HCT116 (cell line): ENCODE data around the gene HES5. TPM values are rescaled to one million over a fixed set of nuclear protein-coding genes. Genes with fewer than 3 reads are reported as not detected.

ENCODE experiments used
- ATAC-seq: fragments of 200-7000 bp; cut with Tn5 transposase; 2 replicates; pipeline ENCODE4 v1.9.1; 2020; ENCODE audit warnings: mild to moderate bottlenecking, moderate library complexity
- BruUV-seq: library from RNA; stranded (reverse); fragments of 400-500 nt; replicated peaks from 2 replicates; lab custom pipeline; 2021; lab: Mats Ljungman, UMichigan
- CTCF ChIA-PET: fragments of 300-600 bp; sonication (Branson Sonifier 250); formaldehyde crosslinking; loops from one replicate; lab custom pipeline; 2021; ENCODE audit warnings: antibody characterized with exemption; lab: Charles Lee
- POLR2A ChIA-PET: fragments of 300-600, 350-600 bp; sonication (Branson Sonifier 250); formaldehyde crosslinking; loops from one replicate; lab custom pipeline; 2021; ENCODE audit warnings: antibody characterized with exemption; lab: Charles Lee
- RAD21 ChIA-PET, 2 experiments: fragments of 300-600 bp; sonication (Branson Sonifier 250); formaldehyde crosslinking; loops; one replicate each; lab custom pipeline; 2023; ENCODE audit warnings: low total read pairs in 2 of 2; ENCODE audit not compliant: uncharacterized antibody in 2 of 2, unreplicated experiment in 2 of 2, low non-redundant PET in 1 of 2; lab: Charles Lee
- DNase-seq: peaks from one replicate; pipeline ENCODE4 v3.0.0-alpha.2; 2010; ENCODE audit warnings: low read depth, low spot score
- H2AFZ ChIP-seq: fragments of 200-600 bp; shearing (Covaris generic), sonication (generic); 2 replicates; pipeline ENCODE4 v1.6.1; 2017; ENCODE audit warnings: low read depth, mixed run types, mixed read lengths, antibody characterized with exemption, low read length; ENCODE audit not compliant: poor library complexity, severe bottlenecking
- H3K27ac ChIP-seq: 2 replicates; pipeline ENCODE4 v1.5.1; 2012; ENCODE audit warnings: low read depth, low read length
- H3K27me3 ChIP-seq: fragments of 200-600 bp; sonication (generic); 2 replicates; pipeline ENCODE4 v1.6.1; 2016; ENCODE audit warnings: mixed run types, low read length, mixed read lengths; ENCODE audit not compliant: insufficient read depth
- H3K36me3 ChIP-seq, 2 experiments: fragments of 200-500 bp in 1 of 2; fragments of 200-600 bp in 1 of 2; sonication (Bioruptor generic) in 1 of 2; sonication (generic) in 1 of 2; 2 replicates each; pipeline versions ENCODE4 v1.5.1 to v1.6.1; 2014 to 2016; ENCODE audit warnings: low read length in 2 of 2, inconsistent platforms in 1 of 2, mixed read lengths in 1 of 2, mixed run types in 1 of 2; ENCODE audit not compliant: insufficient read depth in 2 of 2, control insufficient read depth in 1 of 2
- H3K4me1 ChIP-seq, 2 experiments: fragments of 200-600 bp in 1 of 2; sonication (generic) in 1 of 2; 2 replicates each; pipeline versions ENCODE4 v1.5.1 to v1.6.1; 2012 to 2017; ENCODE audit warnings: low read length in 2 of 2, inconsistent platforms in 1 of 2, mild to moderate bottlenecking in 1 of 2, mixed read lengths in 1 of 2, mixed run types in 1 of 2, moderate library complexity in 1 of 2; ENCODE audit not compliant: insufficient read depth in 2 of 2, control insufficient read depth in 1 of 2
- H3K4me2 ChIP-seq: fragments of 200-600 bp; sonication (generic); 2 replicates; pipeline ENCODE4 v1.6.1; 2017; ENCODE audit warnings: mixed run types, low read length, mixed read lengths
- H3K4me3 ChIP-seq, 2 experiments: fragments of 200-600 bp in 1 of 2; sonication (generic) in 1 of 2; replicated peaks in 1 of 2; 2 replicates each; pipeline ENCODE4 v1.5.1; 2011 to 2016; ENCODE audit warnings: low read length in 2 of 2, control low read depth in 1 of 2, low read depth in 1 of 2, mild to moderate bottlenecking in 1 of 2, mixed read lengths in 1 of 2, mixed run types in 1 of 2
- H3K79me2 ChIP-seq: fragments of 200-600 bp; sonication (generic); 2 replicates; pipeline ENCODE4 v1.6.1; 2017; ENCODE audit warnings: mild to moderate bottlenecking, mixed run types, low read length, moderate library complexity, mixed read lengths; ENCODE audit not compliant: insufficient read depth
- H3K9ac ChIP-seq: fragments of 200-600 bp; sonication (generic); 2 replicates; pipeline ENCODE4 v1.6.1; 2016; ENCODE audit warnings: low read length, mixed read lengths
- H3K9me2 ChIP-seq: fragments of 200-600 bp; sonication (generic), shearing (Covaris generic); 2 replicates; pipeline ENCODE4 v1.6.1; 2017; ENCODE audit warnings: mixed run types, mild to moderate bottlenecking, moderate library complexity; ENCODE audit not compliant: insufficient read depth
- H3K9me3 ChIP-seq, 2 experiments: fragments of 200-500 bp in 1 of 2; fragments of 200-600 bp in 1 of 2; sonication (Bioruptor generic) in 1 of 2; sonication (generic) in 1 of 2; 2 replicates each; pipeline ENCODE4 v1.6.1; 2014 to 2017; ENCODE audit warnings: low read length in 2 of 2, mixed read lengths in 2 of 2, inconsistent platforms in 1 of 2, low read depth in 1 of 2, mild to moderate bottlenecking in 1 of 2, mixed run types in 1 of 2, moderate library complexity in 1 of 2; ENCODE audit not compliant: control insufficient read depth in 1 of 2, insufficient read depth in 1 of 2
- H4K20me1 ChIP-seq: fragments of 200-600 bp; sonication (generic), shearing (Covaris generic); 2 replicates; pipeline ENCODE4 v1.6.1; 2017; ENCODE audit warnings: mixed run types, mild to moderate bottlenecking, moderate library complexity; ENCODE audit not compliant: insufficient read depth
- ATF3 ChIP-seq: IDR thresholded peaks from 2 replicates; pipeline ENCODE4 v1.6.1; 2012
- CBX3 ChIP-seq: IDR thresholded peaks from 2 replicates; pipeline ENCODE4 v1.6.1; 2012; ENCODE audit warnings: low read depth
- CEBPB ChIP-seq: IDR thresholded peaks from 2 replicates; pipeline ENCODE4 v1.6.1; 2012; ENCODE audit warnings: low read depth
- EZH2phosphoT487 ChIP-seq: fragments of 200-600 bp; IDR thresholded peaks from 2 replicates; pipeline ENCODE4 v1.6.1; 2018; ENCODE audit warnings: antibody characterized with exemption, borderline replicate concordance
- JUND ChIP-seq: IDR thresholded peaks from 2 replicates; pipeline ENCODE4 v1.6.1; 2012
- POLR2A ChIP-seq: IDR thresholded peaks from 2 replicates; pipeline ENCODE4 v1.7.0; 2011; ENCODE audit warnings: borderline replicate concordance; ENCODE audit not compliant: insufficient read depth, insufficient read length; ENCODE audit errors: extremely low read depth
- SIN3A ChIP-seq: IDR thresholded peaks from 2 replicates; pipeline ENCODE4 v1.6.1; 2012; ENCODE audit warnings: low read depth
- SP1 ChIP-seq: IDR thresholded peaks from 2 replicates; pipeline ENCODE4 v1.6.1; 2012; ENCODE audit warnings: low read depth
- SRF ChIP-seq: IDR thresholded peaks from 2 replicates; pipeline ENCODE4 v1.6.1; 2012; ENCODE audit warnings: low read depth
- ZBTB33 ChIP-seq: IDR thresholded peaks from 2 replicates; pipeline ENCODE4 v1.6.1; 2011; ENCODE audit warnings: mild to moderate bottlenecking, low read length, moderate library complexity; ENCODE audit not compliant: insufficient replicate concordance; ENCODE audit errors: extremely low read depth
- ZNF274 ChIP-seq: fragments of 200-500 bp; sonication (Bioruptor generic); IDR thresholded peaks from 2 replicates; pipeline ENCODE4 v1.6.1; 2014; ENCODE audit warnings: mild to moderate bottlenecking, low read depth, low read length, inconsistent platforms
- intact Hi-C: fragments of 100-400 bp; cut with micrococcal nuclease; formaldehyde crosslinking; loops from 2 replicates; pipeline ENCODE4 v1.10.0; 2022
- total RNA-seq: library from RNA; stranded (reverse); gene quantifications from one replicate; pipeline ENCODE4 v1.2.1, GENCODE V29; 2021; ENCODE audit not compliant: unreplicated experiment

The HES5 gene
- total RNA-seq, 1 experiment from 2014 or later: not detected

- Histone ChIP-seq H4K20me1 (no peaks in the 10 kb centered on the region), H3K27me3 (no peaks in the 10 kb centered on the region), H3K4me3 (no peak overlapping the region), H2AFZ (no peak overlapping the region), H3K9me2 (no peaks in the 10 kb centered on the region), H3K27ac (no peak overlapping the region), H3K79me2 (peaks cover 19% of the 10 kb centered on the region), H3K9me3 (no peaks in the 10 kb centered on the region), H3K36me3 (peaks cover 15 to 22% of the 10 kb centered on the region in 2 experiments; a peak in 3 of 4 replicates), H3K4me2 (no peak overlapping the region), H3K9ac (no peak overlapping the region), H3K4me1 (no peaks in the 10 kb centered on the region)
- ChIA-PET RAD21 (no interaction called here), POLR2A (no interaction called here), CTCF (no interaction called here)
- no TSS peak for BruUV-seq
- TF ChIP-seq ZBTB33 (no peak), SIN3A (no peak), SP1 (no peak), JUND (no peak), EZH2phosphoT487 (no peak), CBX3 (no peak)
- intact Hi-C loops: no loop called here
- ATAC-seq (no peak), DNase-seq (no peak)
Measured at GRCh38 chr1:2517966-2518365, 12.1 kb downstream of the HES5 start.

GRCh38 chr1:2516946-2517345 lies 13.1 kb downstream of the HES5 start:
- peaks cover 15 to 22% of the 10 kb centered on the region in 2 experiments; a peak in 3 of 4 replicates for H3K36me3 ChIP-seq

More at GRCh38 chr1:2516946-2517345, 13.1 kb downstream of the HES5 start:
- Histone ChIP-seq H3K9me2 (no peaks in the 10 kb centered on the region), H2AFZ (no peak overlapping the region), H3K9ac (no peak overlapping the region), H3K4me3 (no peak overlapping the region), H4K20me1 (no peaks in the 10 kb centered on the region), H3K27me3 (no peaks in the 10 kb centered on the region), H3K79me2 (peaks cover 9% of the 10 kb centered on the region), H3K4me1 (no peaks in the 10 kb centered on the region), H3K4me2 (no peak overlapping the region), H3K9me3 (no peaks in the 10 kb centered on the region), H3K27ac (no peak overlapping the region)
- TF ChIP-seq ZBTB33 (no peak), ZNF274 (no peak), CEBPB (no peak), ATF3 (no peak), SRF (no peak), POLR2A (no peak), CBX3 (no peak)
- RAD21 ChIA-PET: no interaction called here
- intact Hi-C loops: no loop called here
- DNase-seq: no peak
- CTCF ChIA-PET: no interaction called here
- ATAC-seq: no peak
- no TSS peak for BruUV-seq
- POLR2A ChIA-PET: no interaction called here
